ENCODE data around the gene NDRG4. TPM values are rescaled to one million over a fixed set of nuclear protein-coding genes. Genes with fewer than 3 reads are reported as not detected.

Gene NDRG4
- total RNA-seq, 2 donors from 2014 or later: 163 to 238 TPM

DNA sequence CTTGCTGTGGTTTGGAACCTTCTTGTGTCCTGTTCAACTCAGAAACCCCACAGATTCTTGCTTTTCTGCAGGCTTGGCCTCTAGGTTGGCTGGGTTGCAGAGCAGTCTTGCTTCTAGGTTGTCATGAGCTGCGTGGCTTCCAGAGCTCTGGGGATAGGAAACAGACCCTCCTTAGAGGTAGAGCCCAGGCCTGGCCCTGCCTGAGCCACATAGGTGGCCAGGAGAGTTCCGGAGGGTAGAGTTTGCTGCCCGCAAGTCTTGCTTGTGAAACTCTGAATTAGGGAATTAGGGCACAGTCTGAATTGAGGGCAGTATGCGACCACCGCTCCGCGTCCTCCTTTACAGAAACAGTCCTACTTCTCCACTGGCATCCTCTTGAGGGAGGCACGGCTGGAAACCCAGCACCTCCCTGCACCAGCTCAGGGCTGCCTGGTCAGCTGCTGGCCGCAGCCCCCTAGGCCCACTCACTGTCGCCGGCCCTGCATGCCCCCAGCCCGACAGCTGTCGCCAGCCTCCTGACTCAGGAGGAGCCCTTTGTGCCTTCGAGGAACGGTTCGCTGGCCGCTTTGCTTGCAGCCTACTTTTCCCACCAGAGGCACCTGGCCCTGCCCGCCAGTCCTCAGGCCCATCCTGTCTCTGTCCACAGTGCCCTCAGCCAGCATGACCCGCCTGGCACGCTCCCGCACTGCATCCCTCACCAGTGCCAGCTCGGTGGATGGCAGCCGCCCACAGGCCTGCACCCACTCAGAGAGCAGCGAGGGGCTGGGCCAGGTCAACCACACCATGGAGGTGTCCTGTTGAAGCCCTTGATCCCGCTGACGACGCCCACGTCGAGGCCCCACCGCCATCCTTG lies 11.1 kb downstream of the NDRG4 start:
- DNase-seq (ENCODE audit: low spot score): peak; percentile 55
- Histone ChIP-seq H3K4me1 (peaks cover 0 to 11% of the 10 kb centered on the region in 2 donors), H3K27ac (no peak overlapping the region), H3K27me3 (no peaks in the 10 kb centered on the region), H3K9me3 (no peaks in the 10 kb centered on the region), H3K4me3 (no peak overlapping the region), H3K36me3 (peaks cover 33% of the 10 kb centered on the region)
- no peak for TF ChIP-seq CTCF (IDR thresholded peaks at IDR 0.05)

DNA sequence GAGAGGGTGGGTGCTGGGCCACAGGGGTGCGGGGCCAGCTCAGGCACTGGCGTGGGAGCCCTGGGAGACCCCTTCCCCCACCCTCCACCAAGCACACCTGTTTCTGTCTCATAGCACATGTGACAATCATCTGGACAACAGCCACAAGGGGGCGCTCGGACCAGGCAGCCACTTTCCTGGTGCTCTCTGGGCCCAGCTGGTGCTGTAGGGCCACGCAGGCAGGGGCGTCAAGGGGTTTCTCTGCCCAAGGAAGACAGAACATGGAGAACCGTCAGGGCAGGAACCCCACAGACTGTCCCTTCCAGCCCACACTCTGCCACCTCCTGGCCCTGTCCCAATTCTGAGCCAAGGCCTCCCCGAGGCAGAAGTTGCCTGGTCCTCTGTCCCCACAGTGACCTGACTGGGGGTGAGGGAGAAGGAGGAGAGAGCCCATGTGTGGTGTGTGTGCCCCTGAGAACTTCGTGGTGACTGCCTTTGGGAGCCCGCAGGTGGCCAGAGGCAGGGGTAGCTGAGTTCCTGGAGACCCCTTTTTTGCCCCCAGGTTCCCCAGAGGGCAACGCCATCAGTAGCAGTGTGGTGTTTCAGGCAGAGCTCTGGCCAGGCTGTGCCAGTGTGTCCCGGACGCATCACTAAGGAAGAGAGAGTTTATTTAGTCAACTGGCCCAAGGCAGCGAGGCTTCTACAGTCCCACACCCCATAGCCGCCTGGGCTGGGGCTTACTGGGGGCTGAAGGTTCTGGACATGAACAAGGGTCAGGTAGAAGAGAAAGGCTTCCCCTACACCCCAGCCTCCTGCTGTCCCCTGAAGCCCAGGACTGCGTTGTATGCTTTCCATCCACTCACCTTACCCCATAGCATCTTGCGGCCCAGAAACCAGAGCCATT lies 12.2 kb downstream of the NDRG4 start:
- no peak overlapping the region for H3K27ac ChIP-seq
- no peaks in the 10 kb centered on the region for H3K27me3 ChIP-seq
- peaks cover 0 to 18% of the 10 kb centered on the region in 2 donors for H3K4me1 ChIP-seq
- peak; percentile 80 to 81 for TF ChIP-seq CTCF (IDR thresholded peaks at IDR 0.05)
- no peak overlapping the region for H3K4me3 ChIP-seq
- peak; percentile 69 for DNase-seq (ENCODE audit: low spot score)
- no peaks in the 10 kb centered on the region for H3K9me3 ChIP-seq
- peaks cover 21% of the 10 kb centered on the region for H3K36me3 ChIP-seq

GRCh38 chr16:58513874-58514273 lies 13.9 kb downstream of the NDRG4 start:
- H3K4me3 ChIP-seq: no peak overlapping the region
- peaks cover 0 to 18% of the 10 kb centered on the region in 2 donors for H3K4me1 ChIP-seq
- H3K27ac ChIP-seq: no peak overlapping the region
- TF ChIP-seq CTCF (IDR thresholded peaks at IDR 0.05): no peak
- H3K9me3 ChIP-seq: no peaks in the 10 kb centered on the region
- DNase-seq (ENCODE audit: low spot score): no peak
- H3K27me3 ChIP-seq: no peaks in the 10 kb centered on the region
- H3K36me3 ChIP-seq: peaks cover 19% of the 10 kb centered on the region

- H3K36me3 ChIP-seq: peaks cover 29% of the 10 kb centered on the region
- no peaks in the 10 kb centered on the region for H3K9me3 ChIP-seq
- DNase-seq (ENCODE audit: low spot score): peak; percentile 92
- H3K27ac ChIP-seq: peak within 1 kb of the TSS; percentile 73 to 75
- H3K4me3 ChIP-seq: peak within 1 kb of the TSS; percentile 73 to 88
- TF ChIP-seq CTCF (IDR thresholded peaks at IDR 0.05): peak in 1 of 2 donors; percentile 35
- no peaks in the 10 kb centered on the region for H3K27me3 ChIP-seq
- H3K4me1 ChIP-seq: peaks cover 0 to 18% of the 10 kb centered on the region in 2 donors
Observed at GRCh38 chr16:58515125-58515870, 15.4 kb downstream of the NDRG4 start, which contains the start of gene SETD6. SETD6 (plus strand) TSS chr16:58515517; CDS start chr16:58515538, 21 bp downstream.

All from right atrium auricular region (tissue), 2 donors.